IPS-20b (cell line): ENCODE measurements around the gene SNAI1.
"Not testable (repeated sequence)": the region's sequence is repeated elsewhere in the genome, so short reads cannot be mapped to it uniquely, and the experiment has no call there.

ENCODE experiments used
- H3K27ac ChIP-seq: one replicate; pipeline ENCODE4 v1.5.1; 2013; ENCODE audit warnings: low read length
- H3K27me3 ChIP-seq: 2 replicates; pipeline ENCODE4 v1.6.1; 2013; ENCODE audit warnings: mild to moderate bottlenecking, low read length, inconsistent platforms; ENCODE audit not compliant: insufficient read depth
- H3K36me3 ChIP-seq: 2 replicates; pipeline ENCODE4 v1.6.1; 2013; ENCODE audit warnings: low read depth, mild to moderate bottlenecking, inconsistent platforms, low read length, moderate library complexity; ENCODE audit not compliant: insufficient read depth
- H3K4me1 ChIP-seq: 2 replicates; pipeline ENCODE4 v1.6.1; 2013; ENCODE audit warnings: mild to moderate bottlenecking, control low read depth, inconsistent platforms, low read length, moderate library complexity; ENCODE audit not compliant: insufficient read depth
- H3K4me3 ChIP-seq: 2 replicates; pipeline ENCODE4 v1.5.1; 2013; ENCODE audit warnings: mild to moderate bottlenecking, low read length, inconsistent platforms
- H3K9ac ChIP-seq: 2 replicates; pipeline ENCODE4 v1.6.1; 2013; ENCODE audit warnings: low read depth, mild to moderate bottlenecking, inconsistent platforms, low read length, moderate library complexity
- H3K9me3 ChIP-seq: 2 replicates; pipeline ENCODE4 v1.6.1; 2013; ENCODE audit warnings: mild to moderate bottlenecking, low read depth, low read length, inconsistent platforms; ENCODE audit not compliant: insufficient read depth

The SNAI1 gene

GRCh38 chr20:49945701-49946477 lies 36.9 kb upstream of the SNAI1 start:
- peaks cover 88% of the 10 kb centered on the region for H3K36me3 ChIP-seq
- no peaks in the 10 kb centered on the region for H3K27me3 ChIP-seq
- no peak overlapping the region for H3K4me3 ChIP-seq

DNA sequence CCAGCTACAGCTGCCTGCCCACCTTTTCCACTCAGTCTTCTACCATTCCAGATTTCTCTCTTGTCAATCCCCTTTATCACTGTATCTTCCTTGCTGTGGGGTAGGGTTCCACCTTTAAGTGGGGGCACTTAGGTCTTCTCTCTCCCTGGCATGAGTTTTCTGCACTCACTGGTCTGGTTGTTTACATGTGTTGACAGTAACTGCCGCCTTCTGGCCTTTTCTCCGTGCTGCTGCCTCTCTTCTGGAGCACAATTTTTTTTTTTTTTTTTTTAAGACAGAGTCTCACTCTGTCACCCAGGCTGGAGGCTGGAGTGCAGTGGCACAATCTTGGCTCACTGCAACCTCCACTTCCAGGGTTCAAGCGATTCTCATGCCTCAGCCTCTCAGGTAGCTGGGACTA lies 34.6 kb upstream of the SNAI1 start:
- Histone ChIP-seq H3K27me3 (no peaks in the 10 kb centered on the region), H3K4me1 (no peaks in the 10 kb centered on the region), H3K27ac (no peak overlapping the region), H3K4me3 (no peak overlapping the region), H3K36me3 (peaks cover 88% of the 10 kb centered on the region), H3K9ac (no peak overlapping the region), H3K9me3 (no peaks in the 10 kb centered on the region)

More at GRCh38 chr20:49945701-49946477, 36.9 kb upstream of the SNAI1 start:
- Histone ChIP-seq H3K27ac (no peak overlapping the region), H3K4me1 (no peaks in the 10 kb centered on the region), H3K9ac (no peak overlapping the region), H3K9me3 (no peaks in the 10 kb centered on the region)

DNA sequence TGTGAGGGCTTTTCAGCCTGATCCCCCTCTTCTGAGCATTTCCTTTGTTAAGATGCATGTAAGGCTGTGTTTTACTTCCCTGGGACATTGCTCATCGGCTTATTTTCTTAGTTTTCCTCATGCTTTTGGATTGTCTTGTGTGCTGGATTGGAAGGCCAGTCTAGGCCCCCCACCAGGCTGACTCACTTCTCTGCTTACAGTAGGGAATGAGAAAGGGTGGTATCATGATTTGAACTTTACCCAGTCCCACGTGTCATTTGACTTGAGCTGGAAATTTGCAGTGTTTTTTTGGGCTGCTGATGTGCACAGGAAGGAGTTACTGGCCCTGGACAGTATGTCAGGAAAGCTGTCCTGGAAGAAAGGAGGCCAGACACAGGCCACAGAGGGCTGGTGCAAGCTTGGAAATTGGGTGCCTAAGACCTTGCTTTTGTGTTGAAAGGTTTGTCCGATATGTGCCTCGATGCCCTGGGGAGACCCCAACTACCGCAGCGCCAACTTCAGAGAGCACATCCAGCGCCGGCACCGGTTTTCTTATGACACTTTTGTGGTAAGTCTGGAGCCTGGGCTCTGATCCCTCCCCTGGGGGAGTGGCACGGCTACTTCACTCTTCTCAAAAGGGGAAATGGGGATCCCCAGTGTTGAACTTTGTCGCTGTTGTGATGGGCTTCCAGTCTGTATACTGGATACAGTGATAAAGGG lies 33.8 kb upstream of the SNAI1 start:
- no peaks in the 10 kb centered on the region for H3K4me1 ChIP-seq
- H3K36me3 ChIP-seq, result peaks cover 92% of the 10 kb centered on the region
- no peaks in the 10 kb centered on the region for H3K27me3 ChIP-seq
- no peak overlapping the region for H3K27ac ChIP-seq
- H3K9me3 ChIP-seq, result no peaks in the 10 kb centered on the region
- no peak overlapping the region for H3K9ac ChIP-seq
- H3K4me3 ChIP-seq, result no peak overlapping the region

DNA sequence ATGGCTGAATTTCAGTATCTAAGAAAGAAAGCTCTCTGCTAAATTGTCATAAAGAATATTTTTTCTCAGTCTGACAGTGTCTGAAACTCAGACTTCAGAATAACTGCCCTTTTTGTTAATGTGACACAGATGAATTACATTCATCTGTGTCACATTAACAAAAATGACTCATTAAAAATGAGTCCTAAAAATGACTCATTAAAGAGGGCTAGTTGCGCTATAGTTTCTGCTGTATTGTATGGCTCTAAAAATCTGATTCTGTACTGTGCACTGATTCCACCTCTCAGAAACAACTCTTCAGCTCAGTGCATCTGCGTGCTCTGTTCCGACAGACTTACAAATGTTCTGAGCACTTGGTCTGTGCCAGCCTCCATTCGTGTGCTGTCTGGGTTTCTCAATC lies 31.6 kb upstream of the SNAI1 start:
- Histone ChIP-seq H3K9ac (no peak overlapping the region), H3K4me3 (no peak overlapping the region), H3K4me1 (no peaks in the 10 kb centered on the region), H3K27ac (no peak overlapping the region), H3K27me3 (no peaks in the 10 kb centered on the region), H3K36me3 (peaks cover 88% of the 10 kb centered on the region), H3K9me3 (no peaks in the 10 kb centered on the region)

DNA sequence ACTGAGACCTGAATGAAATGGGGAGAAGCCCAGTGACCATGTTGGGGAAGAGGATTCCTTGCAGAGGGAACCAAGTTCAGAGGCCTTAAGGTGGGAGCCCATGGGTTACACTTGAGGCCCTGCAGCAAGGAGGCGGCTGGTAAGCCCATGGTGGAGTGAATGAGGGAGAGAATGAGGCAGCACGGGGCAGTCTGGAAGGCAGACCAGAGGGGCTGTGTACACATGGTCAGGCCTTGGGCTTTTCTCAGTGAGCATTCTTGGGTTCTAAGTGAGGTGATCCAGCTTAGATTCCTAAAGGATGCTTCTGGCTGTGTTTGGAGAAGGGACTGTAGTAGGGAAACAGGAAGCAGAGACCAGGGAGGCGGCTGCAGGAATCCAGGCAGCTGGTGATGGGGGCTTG lies 27.6 kb upstream of the SNAI1 start:
- Histone ChIP-seq H3K9ac (no peak overlapping the region), H3K27ac (no peak overlapping the region), H3K36me3 (peaks cover 59% of the 10 kb centered on the region), H3K4me3 (no peak overlapping the region), H3K4me1 (no peaks in the 10 kb centered on the region), H3K9me3 (no peaks in the 10 kb centered on the region), H3K27me3 (no peaks in the 10 kb centered on the region)

DNA sequence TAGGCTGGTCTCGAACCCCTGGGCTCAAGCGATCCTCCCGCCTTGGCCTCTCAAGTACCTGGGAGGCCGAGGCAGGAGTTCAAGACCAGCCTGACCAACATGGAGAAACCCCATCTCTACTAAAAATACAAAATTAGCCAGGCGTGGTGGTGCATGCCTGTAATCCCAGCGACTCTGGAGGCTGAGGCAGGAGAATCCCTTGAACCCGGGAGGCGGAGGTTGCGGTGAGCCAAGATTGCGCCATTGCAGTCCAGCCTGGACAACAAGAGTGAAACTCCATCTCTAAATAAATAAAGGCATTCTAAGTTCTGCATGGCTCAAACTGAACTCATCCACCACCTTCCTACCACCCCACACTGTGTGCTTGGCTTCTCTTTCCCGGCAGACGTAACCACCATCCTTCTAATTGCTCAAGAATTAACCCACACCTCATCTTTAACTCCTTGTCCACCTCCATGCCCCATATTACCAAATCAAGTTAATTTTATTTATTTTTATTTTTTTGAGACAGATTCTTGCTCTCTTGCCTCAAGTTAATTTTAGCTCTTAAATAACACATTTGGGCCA lies 26.9 kb upstream of the SNAI1 start:
- H3K9ac ChIP-seq, H3K27ac ChIP-seq, H3K4me3 ChIP-seq, H3K9me3 ChIP-seq, H3K4me1 ChIP-seq, H3K27me3 ChIP-seq: not testable (repeated sequence)
- H3K36me3 ChIP-seq, result peaks cover 52% of the 10 kb centered on the region

- peaks cover 44% of the 10 kb centered on the region for H3K36me3 ChIP-seq
Measured at GRCh38 chr20:49956689-49957088, 26.1 kb upstream of the SNAI1 start.

GRCh38 chr20:49957089-49957938 lies 25.5 kb upstream of the SNAI1 start:
- not testable (repeated sequence) for H3K9ac ChIP-seq, H3K27me3 ChIP-seq, H3K4me1 ChIP-seq, H3K4me3 ChIP-seq, H3K9me3 ChIP-seq, H3K27ac ChIP-seq
- peaks cover 38% of the 10 kb centered on the region for H3K36me3 ChIP-seq

More at GRCh38 chr20:49956689-49957088, 26.1 kb upstream of the SNAI1 start:
- H3K9me3 ChIP-seq, result no peaks in the 10 kb centered on the region
- H3K9ac ChIP-seq, result no peak overlapping the region
- no peak overlapping the region for H3K4me3 ChIP-seq
- H3K27me3 ChIP-seq, result no peaks in the 10 kb centered on the region
- H3K4me1 ChIP-seq, result no peaks in the 10 kb centered on the region
- no peak overlapping the region for H3K27ac ChIP-seq

GRCh38 chr20:49961413-49961812 lies 21.4 kb upstream of the SNAI1 start:
- H3K9me3 ChIP-seq, result no peaks in the 10 kb centered on the region
- peaks cover 5% of the 10 kb centered on the region; the same call in 1 of the 2 replicates for H3K36me3 ChIP-seq
- H3K9ac ChIP-seq, result no peak overlapping the region
- H3K27ac ChIP-seq, result no peak overlapping the region
- no peaks in the 10 kb centered on the region for H3K4me1 ChIP-seq
- H3K27me3 ChIP-seq, result no peaks in the 10 kb centered on the region
- no peak overlapping the region for H3K4me3 ChIP-seq

- H3K4me3 ChIP-seq, result no peak overlapping the region
- H3K27ac ChIP-seq, result no peak overlapping the region
- H3K9me3 ChIP-seq, result no peaks in the 10 kb centered on the region
- H3K27me3 ChIP-seq, result no peaks in the 10 kb centered on the region
- H3K36me3 ChIP-seq, result no peaks in the 10 kb centered on the region
- H3K9ac ChIP-seq, result no peak overlapping the region
- no peaks in the 10 kb centered on the region for H3K4me1 ChIP-seq
Measured at GRCh38 chr20:49964964-49965780, 17.6 kb upstream of the SNAI1 start.
